ENCODE data around the gene EML4. TPM values are rescaled to one million over a fixed set of nuclear protein-coding genes. Genes with fewer than 3 reads are reported as not detected.

Gene EML4
- total RNA-seq, 1 donor from 2014 or later = 43.0 TPM

GRCh38 chr2:42335514-42336104, 166.5 kb downstream of the EML4 start:
- H3K27ac Mint-ChIP-seq = no peak overlapping the region
- H3K27me3 Mint-ChIP-seq (ENCODE audit: low read depth) = no peaks in the 10 kb centered on the region
- H3K4me3 Mint-ChIP-seq (ENCODE audit: low read depth) = no peak overlapping the region
- peaks cover 2% of the 10 kb centered on the region for H3K4me1 Mint-ChIP-seq (ENCODE audit: low read depth)
- no peaks in the 10 kb centered on the region for H3K9me3 Mint-ChIP-seq
- DNase-seq (ENCODE audit: low spot score) = no peak
- intact Hi-C loops (cut with micrococcal nuclease) = no loop called here
- peaks cover 69% of the 10 kb centered on the region for H3K36me3 Mint-ChIP-seq (ENCODE audit: low read depth)

- Mint-ChIP-seq H3K4me1 (ENCODE audit: low read depth) (peaks cover 4% of the 10 kb centered on the region), H3K27me3 (ENCODE audit: low read depth) (no peaks in the 10 kb centered on the region), H3K9me3 (no peaks in the 10 kb centered on the region), H3K4me3 (ENCODE audit: low read depth) (no peak overlapping the region), H3K27ac (no peak overlapping the region), H3K36me3 (ENCODE audit: low read depth) (peaks cover 74% of the 10 kb centered on the region)
- DNase-seq (ENCODE audit: low spot score) = no peak
- intact Hi-C loops (cut with micrococcal nuclease) = no loop called here
Measured at GRCh38 chr2:42336361-42336965, 167.3 kb downstream of the EML4 start.

GRCh38 chr2:42337356-42337820, 168.2 kb downstream of the EML4 start:
- Mint-ChIP-seq H3K27me3 (ENCODE audit: low read depth) (no peaks in the 10 kb centered on the region), H3K9me3 (no peaks in the 10 kb centered on the region), H3K27ac (no peak overlapping the region), H3K4me3 (ENCODE audit: low read depth) (no peak overlapping the region), H3K36me3 (ENCODE audit: low read depth) (peaks cover 66% of the 10 kb centered on the region), H3K4me1 (ENCODE audit: low read depth) (peaks cover 11% of the 10 kb centered on the region)
- DNase-seq (ENCODE audit: low spot score) = no peak
- intact Hi-C loops (cut with micrococcal nuclease) = no loop called here

- Mint-ChIP-seq H3K27ac (no peak overlapping the region), H3K27me3 (ENCODE audit: low read depth) (no peaks in the 10 kb centered on the region), H3K36me3 (ENCODE audit: low read depth) (peaks cover 63% of the 10 kb centered on the region), H3K4me1 (ENCODE audit: low read depth) (peaks cover 17% of the 10 kb centered on the region), H3K4me3 (ENCODE audit: low read depth) (no peak overlapping the region), H3K9me3 (no peaks in the 10 kb centered on the region)
- intact Hi-C loops (cut with micrococcal nuclease) = no loop called here
- no peak for DNase-seq (ENCODE audit: low spot score)
Measured at GRCh38 chr2:42337846-42338566, 168.9 kb downstream of the EML4 start.

- Mint-ChIP-seq H3K9me3 (no peaks in the 10 kb centered on the region), H3K4me3 (ENCODE audit: low read depth) (no peak overlapping the region), H3K27me3 (ENCODE audit: low read depth) (no peaks in the 10 kb centered on the region), H3K27ac (no peak overlapping the region), H3K36me3 (ENCODE audit: low read depth) (peaks cover 63% of the 10 kb centered on the region), H3K4me1 (ENCODE audit: low read depth) (peaks cover 24% of the 10 kb centered on the region)
- no peak for DNase-seq (ENCODE audit: low spot score)
- intact Hi-C loops (cut with micrococcal nuclease) = no loop called here
Measured at GRCh38 chr2:42338567-42339190, 169.5 kb downstream of the EML4 start.

GRCh38 chr2:42339191-42339912, 170.2 kb downstream of the EML4 start:
- Mint-ChIP-seq H3K36me3 (ENCODE audit: low read depth) (peaks cover 58% of the 10 kb centered on the region), H3K27me3 (ENCODE audit: low read depth) (no peaks in the 10 kb centered on the region), H3K9me3 (no peaks in the 10 kb centered on the region), H3K4me3 (ENCODE audit: low read depth) (no peak overlapping the region), H3K27ac (no peak overlapping the region), H3K4me1 (ENCODE audit: low read depth) (peaks cover 25% of the 10 kb centered on the region)
- no peak for DNase-seq (ENCODE audit: low spot score)
- intact Hi-C loops (cut with micrococcal nuclease) = no loop called here

- Mint-ChIP-seq H3K36me3 (ENCODE audit: low read depth) (peaks cover 60% of the 10 kb centered on the region), H3K4me1 (ENCODE audit: low read depth) (peaks cover 25% of the 10 kb centered on the region), H3K27me3 (ENCODE audit: low read depth) (no peaks in the 10 kb centered on the region), H3K9me3 (no peaks in the 10 kb centered on the region), H3K4me3 (ENCODE audit: low read depth) (no peak overlapping the region), H3K27ac (no peak overlapping the region)
- DNase-seq (ENCODE audit: low spot score) = no peak
- intact Hi-C loops (cut with micrococcal nuclease) = no loop called here
Measured at GRCh38 chr2:42340045-42340937, 171.1 kb downstream of the EML4 start.

GRCh38 chr2:42340938-42341636, 171.9 kb downstream of the EML4 start:
- intact Hi-C loops (cut with micrococcal nuclease) = no loop called here
- no peaks in the 10 kb centered on the region for H3K9me3 Mint-ChIP-seq
- DNase-seq (ENCODE audit: low spot score) = no peak
- peak overlapping the region; percentile 48 for H3K27ac Mint-ChIP-seq
- no peaks in the 10 kb centered on the region for H3K27me3 Mint-ChIP-seq (ENCODE audit: low read depth)
- H3K36me3 Mint-ChIP-seq (ENCODE audit: low read depth) = peaks cover 65% of the 10 kb centered on the region
- H3K4me3 Mint-ChIP-seq (ENCODE audit: low read depth) = no peak overlapping the region
- H3K4me1 Mint-ChIP-seq (ENCODE audit: low read depth) = peaks cover 25% of the 10 kb centered on the region

GRCh38 chr2:42342061-42342794, 173.1 kb downstream of the EML4 start:
- peaks cover 25% of the 10 kb centered on the region for H3K4me1 Mint-ChIP-seq (ENCODE audit: low read depth)
- no peaks in the 10 kb centered on the region for H3K27me3 Mint-ChIP-seq (ENCODE audit: low read depth)
- no peak overlapping the region for H3K4me3 Mint-ChIP-seq (ENCODE audit: low read depth)
- H3K36me3 Mint-ChIP-seq (ENCODE audit: low read depth) = peaks cover 59% of the 10 kb centered on the region
- peak overlapping the region; percentile 74 for H3K27ac Mint-ChIP-seq
- intact Hi-C loops (cut with micrococcal nuclease) = no loop called here
- no peak for DNase-seq (ENCODE audit: low spot score)
- H3K9me3 Mint-ChIP-seq = no peaks in the 10 kb centered on the region

GRCh38 chr2:42342795-42343241, 173.7 kb downstream of the EML4 start:
- Mint-ChIP-seq H3K36me3 (ENCODE audit: low read depth) (peaks cover 57% of the 10 kb centered on the region), H3K27me3 (ENCODE audit: low read depth) (no peaks in the 10 kb centered on the region), H3K9me3 (no peaks in the 10 kb centered on the region), H3K4me3 (ENCODE audit: low read depth) (no peak overlapping the region), H3K4me1 (ENCODE audit: low read depth) (peaks cover 25% of the 10 kb centered on the region), H3K27ac (peak overlapping the region; percentile 47)
- intact Hi-C loops (cut with micrococcal nuclease) = no loop called here
- no peak for DNase-seq (ENCODE audit: low spot score)

GRCh38 chr2:42345986-42346385, 176.8 kb downstream of the EML4 start:
- Mint-ChIP-seq H3K27me3 (ENCODE audit: low read depth) (no peaks in the 10 kb centered on the region), H3K36me3 (ENCODE audit: low read depth) (peaks cover 63% of the 10 kb centered on the region), H3K4me1 (ENCODE audit: low read depth) (peaks cover 25% of the 10 kb centered on the region), H3K27ac (no peak overlapping the region), H3K4me3 (ENCODE audit: low read depth) (no peak overlapping the region), H3K9me3 (no peaks in the 10 kb centered on the region)
- DNase-seq (ENCODE audit: low spot score) = no peak
- intact Hi-C loops (cut with micrococcal nuclease) = no loop called here

All from activated T-helper 2 cell treated with anti-CD3 and anti-CD28 coated beads, Interferon-gamma antibody, Interleukin-2, Interleukin-4, amounts not matched to agents 10 μg/mL and 5 μg/mL and 100 μg/mL, durations not matched to agents 14 hours and 24 hours and 36 hours (primary cell).